IPS DF 4.7 (cell line): ENCODE data around the gene NAGPA.

Experiments
- DNase-seq: peaks from one replicate; pipeline ENCODE4 v3.0.0-alpha.2; 2013; ENCODE audit warnings: low spot score; ENCODE audit errors: extremely low read depth

The NAGPA gene

GRCh38 chr16:4976611-4977145 lies 57.1 kb downstream of the NAGPA start:
- DNase-seq, result no peak

DNA sequence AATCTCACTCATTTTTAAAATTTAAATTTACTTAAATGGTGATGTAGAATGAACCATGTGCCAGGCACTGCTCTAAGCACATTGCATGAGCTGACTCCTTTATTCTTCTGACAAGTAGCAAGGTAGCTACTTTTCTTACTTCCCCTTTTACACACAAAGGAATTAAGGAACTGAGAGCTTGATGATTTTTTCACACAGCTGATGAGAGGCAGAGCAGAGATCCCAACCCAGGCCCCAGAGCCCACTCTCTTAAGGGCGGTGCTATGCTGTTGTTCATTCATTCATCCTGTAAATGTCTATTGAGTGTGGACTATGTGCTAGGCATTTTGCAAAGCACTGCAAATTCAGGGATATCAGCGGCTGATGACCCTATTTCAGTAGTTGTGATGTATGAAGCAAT lies 57.7 kb downstream of the NAGPA start:
- DNase-seq, result no peak
